T-cell (primary cell): ENCODE results near the gene PARP14. TPM values are rescaled to one million over a fixed set of nuclear protein-coding genes. Genes with fewer than 3 reads are reported as not detected.

Experiments used
- ATAC-seq, 4 experiments: fragments of 200-7000 bp in 3 of 4; fragments of 150-1000 bp in 1 of 4; cut with Tn5 transposase; replicated peaks in 1 of 4; 1 replicate in 3 of 4; 2 replicates in 1 of 4; pipeline ENCODE4 v1.10.0; 2021; ENCODE audit warnings: moderate library complexity in 3 of 4, mild to moderate bottlenecking in 2 of 4, moderate number of reproducible peaks in 1 of 4
- CTCF ChIA-PET, 2 donors: fragments of 300-600 bp; sonication (Branson Sonifier 250); formaldehyde crosslinking; loops; one replicate each; lab custom pipeline; 2022; ENCODE audit warnings: antibody characterized with exemption in 2 of 2; lab: Charles Lee
- POLR2A ChIA-PET, 2 donors: fragments of 300-600 bp; sonication (Branson Sonifier 250); formaldehyde crosslinking; loops; one replicate each; lab custom pipeline; 2022; ENCODE audit warnings: antibody characterized with exemption in 2 of 2; lab: Charles Lee
- DNase-seq, 35 experiments: peaks; one replicate each; pipeline versions ENCODE4 v3.0.0 to v3.0.0-alpha.2; 2013 to 2023
- H3K27ac ChIP-seq: one replicate; pipeline ENCODE4 v1.5.1; 2013; ENCODE audit warnings: low read length
- H3K27me3 ChIP-seq, 2 experiments: replicated peaks in 1 of 2; 1 replicate in 1 of 2; 2 replicates in 1 of 2; pipeline versions ENCODE4 v1.6.1 to v1.7.0; 2013; ENCODE audit warnings: low read length in 1 of 2, mixed read lengths in 1 of 2; ENCODE audit not compliant: control insufficient read depth in 2 of 2, insufficient read depth in 2 of 2; ENCODE audit errors: extremely low read depth in 1 of 2
- H3K36me3 ChIP-seq, 2 donors: 1 replicate in 1 of 2; 2 replicates in 1 of 2; pipeline versions ENCODE4 v1.6.1 to v1.7.0; 2013; ENCODE audit warnings: low read length in 1 of 2; ENCODE audit not compliant: control insufficient read depth in 2 of 2, insufficient read depth in 1 of 2; ENCODE audit errors: extremely low read depth in 1 of 2
- H3K4me1 ChIP-seq, 2 experiments: 1 replicate in 1 of 2; 2 replicates in 1 of 2; pipeline versions ENCODE4 v1.6.1 to v1.7.0; 2013; ENCODE audit warnings: low read length in 2 of 2, mixed read lengths in 1 of 2; ENCODE audit not compliant: insufficient read depth in 2 of 2, control insufficient read depth in 1 of 2; ENCODE audit errors: extremely low read depth in 1 of 2
- H3K4me3 ChIP-seq, 2 donors: 1 replicate in 1 of 2; 2 replicates in 1 of 2; pipeline versions ENCODE4 v1.5.1 to v1.7.0; 2013; ENCODE audit warnings: mild to moderate bottlenecking in 2 of 2, low read length in 1 of 2, moderate library complexity in 1 of 2; ENCODE audit not compliant: control insufficient read depth in 1 of 2; ENCODE audit errors: extremely low read depth in 1 of 2
- H3K9me3 ChIP-seq: 2 replicates; pipeline ENCODE4 v1.7.0; 2013
- H3K27ac Mint-ChIP-seq, 2 donors: one replicate each; pipeline ENCODE4 v1.8.0; 2020 to 2021; ENCODE audit warnings: mild to moderate bottlenecking in 2 of 2, mixed read lengths in 2 of 2
- H3K27me3 Mint-ChIP-seq, 2 donors: one replicate each; pipeline ENCODE4 v1.8.0; 2021 to 2022; ENCODE audit warnings: mixed read lengths in 2 of 2
- H3K36me3 Mint-ChIP-seq: one replicate; pipeline ENCODE4 v1.8.0; 2021; ENCODE audit warnings: mixed read lengths
- H3K4me1 Mint-ChIP-seq, 3 donors: one replicate each; pipeline ENCODE4 v1.8.0; 2020 to 2022; ENCODE audit warnings: mixed read lengths in 3 of 3, mild to moderate bottlenecking in 1 of 3
- H3K4me3 Mint-ChIP-seq, 3 donors: one replicate each; pipeline ENCODE4 v1.8.0; 2020 to 2022; ENCODE audit warnings: mild to moderate bottlenecking in 3 of 3, mixed read lengths in 3 of 3, moderate library complexity in 3 of 3
- H3K9me3 Mint-ChIP-seq, 3 donors: one replicate each; pipeline ENCODE4 v1.8.0; 2020 to 2022; ENCODE audit warnings: mixed read lengths in 3 of 3
- WGBS: methylation state at CpG from one replicate; pipeline ENCODE4 v1.1.5; 2013; ENCODE audit warnings: missing lambda C conversion rate; ENCODE audit not compliant: insufficient coverage; 5-methylcytosine and 5-hydroxymethylcytosine counted together
- total RNA-seq, 35 experiments: library from RNA in 6 of 35; stranded (reverse) in 6 of 35; fragments of 120-200 nt in 1 of 35; gene quantifications; one replicate each; pipeline versions ENCODE4 v1.2.1 to v1.2.4 and lab custom pipeline; 2013 to 2026

The PARP14 gene
- total RNA-seq, 5 donors from 2014 or later (not counting 1 experiment from before 2014, with no cell fraction given) = 46.9 to 70.2 (median 47.9) TPM

- no CpG with 5 or more reads among the region's 3 CpGs for WGBS
- DNase-seq (no peak), ATAC-seq (no peak)
- Mint-ChIP-seq H3K36me3 (peaks cover 40% of the 10 kb centered on the region), H3K27me3 (no peaks in the 10 kb centered on the region), H3K9me3 (no peaks in the 10 kb centered on the region), H3K4me3 (no peak overlapping the region), H3K27ac (no peak overlapping the region), H3K4me1 (no peaks in the 10 kb centered on the region)
- no peaks in the 10 kb centered on the region for H3K27me3 ChIP-seq
- CTCF ChIA-PET = no interaction called here
- H3K9me3 ChIP-seq = no peaks in the 10 kb centered on the region
- H3K36me3 ChIP-seq = peaks cover 0 to 16% of the 10 kb centered on the region in 2 donors
- no peaks in the 10 kb centered on the region for H3K4me1 ChIP-seq
- H3K27ac ChIP-seq = no peak overlapping the region
- POLR2A ChIA-PET = no interaction called here
- H3K4me3 ChIP-seq = no peak overlapping the region
These were observed 87.1 kb downstream of the PARP14 start for GRCh38 chr3:122767540-122768372.

GRCh38 chr3:122770521-122771202 is 90.0 kb downstream of the PARP14 start:
- no peak for ATAC-seq
- POLR2A ChIA-PET = interaction anchor here in 1 of 2 donors (0.5 kb wide), 1 partner anchor 41 kb away, joined by 7 read pairs; no protein-coding TSS in a partner anchor

GRCh38 chr3:122772827-122773226 is 92.2 kb downstream of the PARP14 start:
- WGBS = no CpG with 5 or more reads among the region's 1 CpG
- CTCF ChIA-PET = no interaction called here

More at GRCh38 chr3:122770521-122771202, 90.0 kb downstream of the PARP14 start:
- no peaks in the 10 kb centered on the region for H3K27me3 Mint-ChIP-seq
- DNase-seq = no peak
- H3K9me3 Mint-ChIP-seq = no peaks in the 10 kb centered on the region
- H3K4me3 Mint-ChIP-seq = no peak overlapping the region
- H3K36me3 ChIP-seq = peaks cover 0 to 20% of the 10 kb centered on the region in 2 donors
- H3K36me3 Mint-ChIP-seq = peaks cover 38% of the 10 kb centered on the region
- CTCF ChIA-PET = interaction anchor here in 1 of 2 donors (1.0 kb wide), 1 partner anchor 16 kb away, joined by 3 read pairs; no protein-coding TSS in a partner anchor
- no CpG with 5 or more reads among the region's 5 CpGs for WGBS
- H3K4me3 ChIP-seq = no peak overlapping the region
- peaks cover 0 to 2% (median 0%) of the 10 kb centered on the region in 3 donors for H3K4me1 Mint-ChIP-seq
- no peak overlapping the region for H3K27ac Mint-ChIP-seq
- H3K27me3 ChIP-seq = no peaks in the 10 kb centered on the region
- no peaks in the 10 kb centered on the region for H3K4me1 ChIP-seq
- H3K27ac ChIP-seq = no peak overlapping the region
- H3K9me3 ChIP-seq = no peaks in the 10 kb centered on the region

GRCh38 chr3:122773944-122774509 is 93.4 kb downstream of the PARP14 start:
- CTCF ChIA-PET = no interaction called here
- ATAC-seq = no peak
- Histone ChIP-seq H3K36me3 (peaks cover 0 to 4% of the 10 kb centered on the region in 2 donors), H3K9me3 (no peaks in the 10 kb centered on the region), H3K27me3 (no peaks in the 10 kb centered on the region), H3K4me3 (no peak overlapping the region), H3K4me1 (no peaks in the 10 kb centered on the region), H3K27ac (no peak overlapping the region)
- H3K27ac Mint-ChIP-seq = no peak overlapping the region
- no CpG with 5 or more reads among the region's 3 CpGs for WGBS
- H3K27me3 Mint-ChIP-seq = no peaks in the 10 kb centered on the region
- DNase-seq = no peak
- peaks cover 0 to 2% (median 0%) of the 10 kb centered on the region in 3 donors for H3K4me1 Mint-ChIP-seq
- H3K4me3 Mint-ChIP-seq = no peak overlapping the region
- peaks cover 23% of the 10 kb centered on the region for H3K36me3 Mint-ChIP-seq
- POLR2A ChIA-PET = no interaction called here
- H3K9me3 Mint-ChIP-seq = no peaks in the 10 kb centered on the region

More at GRCh38 chr3:122772827-122773226, 92.2 kb downstream of the PARP14 start:
- no peaks in the 10 kb centered on the region for H3K27me3 Mint-ChIP-seq
- Histone ChIP-seq H3K4me1 (no peaks in the 10 kb centered on the region), H3K27me3 (no peaks in the 10 kb centered on the region), H3K9me3 (no peaks in the 10 kb centered on the region), H3K4me3 (no peak overlapping the region), H3K36me3 (peaks cover 0 to 15% of the 10 kb centered on the region in 2 donors), H3K27ac (no peak overlapping the region)
- no peaks in the 10 kb centered on the region for H3K9me3 Mint-ChIP-seq
- ATAC-seq (no peak), DNase-seq (no peak)
- POLR2A ChIA-PET = interaction anchor here in 1 of 2 donors (0.6 kb wide), 1 partner anchor 15 kb away, joined by 3 read pairs; no protein-coding TSS in a partner anchor
- peaks cover 27% of the 10 kb centered on the region for H3K36me3 Mint-ChIP-seq
- peaks cover 0 to 2% (median 0%) of the 10 kb centered on the region in 3 donors for H3K4me1 Mint-ChIP-seq
- no peak overlapping the region for H3K27ac Mint-ChIP-seq
- H3K4me3 Mint-ChIP-seq = no peak overlapping the region

- H3K27ac ChIP-seq = no peak overlapping the region
- Mint-ChIP-seq H3K4me3 (no peak overlapping the region), H3K36me3 (peaks cover 19% of the 10 kb centered on the region), H3K27me3 (no peaks in the 10 kb centered on the region), H3K27ac (no peak overlapping the region), H3K9me3 (no peaks in the 10 kb centered on the region), H3K4me1 (peaks cover 0 to 2% (median 0%) of the 10 kb centered on the region in 3 donors)
- WGBS = 95% methylated on average over 3 of the region's 3 CpGs
- H3K4me1 ChIP-seq = no peaks in the 10 kb centered on the region
- peaks cover 0 to 4% of the 10 kb centered on the region in 2 donors for H3K36me3 ChIP-seq
- H3K4me3 ChIP-seq = no peak overlapping the region
- POLR2A ChIA-PET = no interaction called here
- no peak for DNase-seq
- CTCF ChIA-PET = no interaction called here
- no peaks in the 10 kb centered on the region for H3K9me3 ChIP-seq
- ATAC-seq = no peak
- H3K27me3 ChIP-seq = no peaks in the 10 kb centered on the region
These were observed 93.9 kb downstream of the PARP14 start for GRCh38 chr3:122774564-122774963.
